Stimulated activated effector memory CD8-positive, alpha-beta T cell treated with anti-CD3 and anti-CD28 coated beads, Interleukin-12 subunit alpha, Interleukin-12 subunit beta, amount 100 ng/mL, for 72 hours (primary cell): ENCODE results near the gene TAL1.
"Not testable (repeated sequence)": the region's sequence is repeated elsewhere in the genome, so short reads cannot be mapped to it uniquely, and the experiment has no call there.

Source experiments
- ATAC-seq: fragments of 150-1000 bp; cut with Tn5 transposase; 2 replicates; pipeline ENCODE4 v1.10.0; 2021
- DNase-seq, 2 donors: peaks; one replicate each; pipeline ENCODE4 v3.0.0; 2021 to 2022; ENCODE audit warnings: low spot score in 2 of 2
- H3K27ac Mint-ChIP-seq: one replicate; pipeline ENCODE4 v1.8.0; 2022; ENCODE audit warnings: mild to moderate bottlenecking, mixed read lengths
- H3K36me3 Mint-ChIP-seq: one replicate; pipeline ENCODE4 v1.8.0; 2022; ENCODE audit warnings: mild to moderate bottlenecking, mixed read lengths
- H3K4me1 Mint-ChIP-seq: one replicate; pipeline ENCODE4 v1.8.0; 2022; ENCODE audit warnings: mixed read lengths
- H3K4me3 Mint-ChIP-seq: one replicate; pipeline ENCODE4 v1.8.0; 2022; ENCODE audit warnings: mild to moderate bottlenecking, mixed read lengths
- H3K9me3 Mint-ChIP-seq: one replicate; pipeline ENCODE4 v1.8.0; 2022; ENCODE audit warnings: mixed read lengths

Gene TAL1

DNA sequence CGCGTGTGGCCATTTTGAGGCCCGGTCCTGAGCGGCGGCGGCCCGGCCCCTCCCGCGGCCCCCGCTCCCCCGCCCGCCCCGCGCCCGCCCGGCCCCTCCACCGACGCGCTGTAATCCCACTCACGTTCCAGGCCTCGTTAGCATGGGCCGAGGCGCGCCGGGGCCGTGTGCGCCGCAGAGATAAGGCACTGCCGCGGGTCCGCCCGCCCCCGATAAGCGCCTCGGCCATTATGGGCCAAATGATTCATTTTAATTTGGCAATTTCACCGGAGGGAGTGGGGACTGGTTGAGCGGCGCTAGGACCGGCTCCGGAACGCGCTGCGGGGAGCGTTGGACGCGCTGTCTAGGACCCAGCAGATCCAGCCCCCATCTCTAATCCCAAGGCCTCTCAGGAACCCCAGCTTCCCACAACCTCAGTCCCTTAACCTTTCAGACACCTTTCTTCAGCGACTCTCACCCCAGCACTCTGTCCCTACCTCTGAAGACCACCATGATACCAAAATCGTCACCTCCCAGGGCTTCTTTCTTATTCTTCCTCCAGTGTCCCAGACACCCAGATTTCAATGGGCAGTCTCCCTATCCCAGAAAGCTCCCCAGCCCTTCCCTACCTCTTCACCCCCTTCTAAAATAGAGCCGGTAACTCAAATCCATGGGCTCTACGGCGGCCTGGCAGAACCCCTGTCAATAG is at the start of gene TAL1:
Gene TAL1 (minus strand): TSS at position 39 of the 688 bp plus-strand sequence. CDS start 6,337 bp downstream, outside the sequence.
- Mint-ChIP-seq H3K27ac (peak within 1 kb of the TSS; percentile 16), H3K36me3 (no peaks in the 10 kb centered on the region), H3K4me1 (peaks cover 32% of the 10 kb centered on the region), H3K9me3 (no peaks in the 10 kb centered on the region), H3K4me3 (peak within 1 kb of the TSS; percentile 74)
- ATAC-seq: peak; percentile 14
- no peak for DNase-seq

DNA sequence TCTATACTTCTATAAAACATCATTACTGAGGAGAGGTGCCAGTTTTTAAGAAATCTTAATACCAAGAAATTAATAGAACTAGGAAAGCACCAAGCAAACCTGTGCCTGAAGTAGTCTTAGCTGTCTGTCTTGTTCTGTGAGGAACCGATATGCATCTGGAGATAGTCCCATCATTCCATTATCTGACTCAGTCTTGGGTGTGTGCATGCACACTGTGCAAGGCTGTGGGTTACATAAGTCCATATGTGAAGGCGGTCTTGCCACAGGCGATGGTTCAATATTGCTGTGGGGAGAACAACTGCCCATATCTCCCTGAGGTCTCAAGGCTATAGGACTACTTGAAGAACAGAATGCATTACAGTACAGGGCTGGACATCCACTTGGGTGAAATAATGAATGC is 48.1 kb upstream of the TAL1 start:
- no peaks in the 10 kb centered on the region for H3K9me3 Mint-ChIP-seq
- no peaks in the 10 kb centered on the region for H3K4me1 Mint-ChIP-seq
- H3K36me3 Mint-ChIP-seq: peaks cover 37% of the 10 kb centered on the region
- DNase-seq (no peak), ATAC-seq (no peak)
- no peak overlapping the region for H3K27ac Mint-ChIP-seq
- no peak overlapping the region for H3K4me3 Mint-ChIP-seq

DNA sequence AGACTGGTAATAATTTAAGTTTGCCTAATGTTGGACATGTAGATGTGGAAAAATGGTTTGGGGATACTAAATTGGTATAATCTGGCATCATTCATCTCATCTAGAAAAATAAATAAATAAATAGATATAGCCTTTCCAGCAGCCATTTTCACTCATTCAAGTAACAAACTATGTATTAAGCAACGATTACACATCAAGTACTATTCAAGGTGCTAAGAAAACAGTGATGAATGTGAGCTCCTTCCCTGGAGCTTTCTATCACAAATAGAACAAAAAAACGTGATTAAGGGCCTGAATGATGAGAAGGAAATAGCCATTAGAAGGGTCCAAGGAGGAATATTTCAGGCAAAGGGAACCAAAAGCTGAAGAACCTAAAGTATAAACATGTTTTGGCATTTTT is 44.8 kb upstream of the TAL1 start:
- H3K4me1 Mint-ChIP-seq: no peaks in the 10 kb centered on the region
- ATAC-seq (no peak), DNase-seq (no peak)
- H3K9me3 Mint-ChIP-seq: no peaks in the 10 kb centered on the region
- H3K27ac Mint-ChIP-seq: no peak overlapping the region
- H3K4me3 Mint-ChIP-seq: no peak overlapping the region
- H3K36me3 Mint-ChIP-seq: peaks cover 42% of the 10 kb centered on the region

DNA sequence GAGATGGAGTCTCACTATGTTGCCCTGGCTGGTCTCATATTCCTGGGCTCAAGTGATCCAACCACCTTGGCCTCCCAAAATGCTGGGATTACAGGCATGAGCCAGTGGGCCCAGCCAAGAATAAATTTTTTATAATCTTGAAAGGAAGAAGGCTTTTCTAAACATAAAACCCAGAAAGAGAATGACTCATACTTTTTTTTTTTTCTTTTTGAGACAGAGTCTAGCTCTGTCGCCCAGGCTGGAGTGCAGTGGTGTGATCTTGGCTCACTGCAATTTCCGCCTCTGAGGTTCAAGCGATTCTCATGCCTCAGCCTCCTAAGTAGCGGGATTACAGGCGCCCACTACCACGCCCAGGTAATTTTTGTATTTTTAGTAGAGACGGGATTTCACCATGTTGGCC is 43.8 kb upstream of the TAL1 start:
- DNase-seq, ATAC-seq, H3K9me3 Mint-ChIP-seq, H3K27ac Mint-ChIP-seq, H3K4me3 Mint-ChIP-seq, H3K4me1 Mint-ChIP-seq: not testable (repeated sequence)
- peaks cover 50% of the 10 kb centered on the region for H3K36me3 Mint-ChIP-seq

DNA sequence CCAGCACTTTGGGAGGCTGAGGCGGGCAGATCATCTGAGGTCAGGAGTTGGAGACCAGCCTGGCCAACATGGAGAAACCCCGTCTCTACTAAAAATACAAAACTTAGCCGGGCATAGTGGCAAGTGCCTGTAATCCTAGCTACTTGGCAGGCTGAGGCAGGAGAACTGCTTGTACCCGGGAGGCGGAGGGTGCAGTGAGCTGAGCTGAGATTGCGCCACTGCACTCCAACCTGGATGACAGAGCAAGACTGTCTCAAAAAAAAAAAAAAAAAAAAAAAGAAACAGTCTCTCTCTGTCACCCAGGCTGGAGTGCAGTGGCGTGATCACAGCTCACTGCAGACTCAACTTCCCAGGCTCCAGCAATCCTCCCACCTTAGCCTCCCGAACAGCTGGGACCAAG is 33.5 kb upstream of the TAL1 start:
- not testable (repeated sequence) for H3K9me3 Mint-ChIP-seq, H3K4me3 Mint-ChIP-seq, H3K27ac Mint-ChIP-seq, H3K4me1 Mint-ChIP-seq, ATAC-seq, DNase-seq
- H3K36me3 Mint-ChIP-seq: peaks cover 71% of the 10 kb centered on the region

DNA sequence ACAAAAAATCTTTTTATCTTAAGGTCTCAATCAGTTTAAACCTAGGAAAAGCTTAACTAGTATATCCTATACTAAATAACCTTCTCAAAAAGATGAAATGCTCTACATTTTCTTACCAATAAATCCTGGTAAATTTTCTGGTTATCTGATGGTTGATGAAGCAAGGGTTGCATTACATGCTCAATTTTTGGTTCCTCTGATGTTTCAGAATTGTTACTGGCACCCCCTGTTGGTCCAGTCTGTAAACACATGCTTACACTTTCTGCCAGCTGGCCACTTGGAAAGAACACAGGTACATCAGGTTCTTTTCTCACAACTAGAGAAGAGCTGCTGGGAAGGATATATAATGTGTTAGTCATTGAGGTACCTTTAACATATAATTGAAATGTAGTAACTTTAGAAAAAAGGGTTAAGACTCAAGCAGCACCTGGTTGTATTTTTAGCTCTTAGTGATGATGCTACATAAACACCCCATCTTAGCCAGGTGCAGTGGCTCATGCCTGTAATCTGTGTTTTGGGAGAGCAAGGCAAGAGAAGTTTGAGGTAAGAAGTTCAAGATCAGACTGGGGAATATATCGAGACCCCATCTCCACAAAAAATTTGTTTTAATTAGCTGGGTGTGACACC is 30.9 kb upstream of the TAL1 start:
- Mint-ChIP-seq H3K4me3 (no peak overlapping the region), H3K4me1 (no peaks in the 10 kb centered on the region), H3K9me3 (no peaks in the 10 kb centered on the region), H3K27ac (no peak overlapping the region), H3K36me3 (peaks cover 60% of the 10 kb centered on the region)
- no peak for ATAC-seq
- peak in 1 of 2 donors; percentile 53 for DNase-seq

DNA sequence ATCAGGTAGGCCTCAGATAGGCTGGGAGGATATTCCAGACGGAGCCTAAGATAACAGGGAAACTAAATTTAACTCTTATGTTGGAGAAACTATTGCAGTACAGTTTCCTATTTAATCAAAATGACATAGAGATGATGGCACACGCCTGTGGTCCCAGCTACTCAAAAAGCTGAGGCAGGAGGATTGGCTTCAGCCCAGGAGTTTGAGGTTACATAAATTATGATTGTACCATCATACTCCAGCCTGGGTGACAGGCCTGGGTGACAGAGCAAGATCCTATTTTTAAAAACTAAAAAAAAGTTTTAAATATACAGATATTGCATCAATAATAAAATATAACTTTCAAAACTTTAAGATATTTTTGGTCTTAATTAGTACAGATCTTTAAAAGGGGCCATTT is 25.2 kb upstream of the TAL1 start:
- DNase-seq: no peak
- Mint-ChIP-seq H3K36me3 (peaks cover 32% of the 10 kb centered on the region), H3K4me1 (no peaks in the 10 kb centered on the region), H3K4me3 (no peak overlapping the region), H3K27ac (no peak overlapping the region), H3K9me3 (no peaks in the 10 kb centered on the region)
- ATAC-seq: no peak

DNA sequence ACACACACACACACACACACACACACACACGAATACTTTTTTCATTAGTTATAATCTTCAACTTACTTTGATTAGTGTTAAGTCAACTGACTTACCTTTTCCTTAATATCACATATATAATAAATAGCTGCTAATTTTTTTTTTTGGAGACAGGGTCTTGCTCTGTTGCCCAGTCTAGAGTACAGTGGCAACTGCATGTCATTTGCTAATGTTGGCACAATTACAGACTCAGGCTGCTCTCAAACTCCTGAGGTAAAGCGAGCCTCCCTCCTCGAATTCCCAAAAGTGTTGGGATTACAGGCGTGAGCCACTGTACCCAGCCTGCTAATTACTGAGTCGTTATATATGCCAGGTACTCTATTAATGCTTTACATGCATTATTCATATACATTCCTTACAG is 20.8 kb upstream of the TAL1 start:
- Mint-ChIP-seq H3K4me3 (no peak overlapping the region), H3K4me1 (no peaks in the 10 kb centered on the region), H3K27ac (no peak overlapping the region), H3K36me3 (no peaks in the 10 kb centered on the region), H3K9me3 (no peaks in the 10 kb centered on the region)
- ATAC-seq (no peak), DNase-seq (no peak)

DNA sequence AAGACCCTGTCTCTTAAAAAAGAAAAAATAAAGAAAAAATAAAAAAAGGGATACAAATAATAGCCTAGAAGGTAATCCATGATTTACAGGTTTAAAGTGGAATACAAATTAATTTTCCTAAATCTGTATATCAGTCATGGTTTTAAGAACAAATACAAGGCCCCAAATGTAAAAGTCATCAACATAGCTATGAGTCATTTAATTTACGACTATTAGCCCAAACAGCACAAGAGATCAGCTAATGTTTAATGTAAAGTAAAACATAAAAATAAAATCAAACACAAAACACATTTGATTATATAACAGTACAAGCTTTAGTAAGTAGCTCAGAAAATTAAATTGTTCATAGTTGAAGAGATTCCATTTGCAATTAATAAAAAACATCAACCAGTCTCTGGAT is 20.3 kb upstream of the TAL1 start:
- Mint-ChIP-seq H3K9me3 (no peaks in the 10 kb centered on the region), H3K27ac (no peak overlapping the region), H3K4me1 (no peaks in the 10 kb centered on the region), H3K36me3 (no peaks in the 10 kb centered on the region), H3K4me3 (no peak overlapping the region)
- no peak for DNase-seq
- ATAC-seq: no peak

DNA sequence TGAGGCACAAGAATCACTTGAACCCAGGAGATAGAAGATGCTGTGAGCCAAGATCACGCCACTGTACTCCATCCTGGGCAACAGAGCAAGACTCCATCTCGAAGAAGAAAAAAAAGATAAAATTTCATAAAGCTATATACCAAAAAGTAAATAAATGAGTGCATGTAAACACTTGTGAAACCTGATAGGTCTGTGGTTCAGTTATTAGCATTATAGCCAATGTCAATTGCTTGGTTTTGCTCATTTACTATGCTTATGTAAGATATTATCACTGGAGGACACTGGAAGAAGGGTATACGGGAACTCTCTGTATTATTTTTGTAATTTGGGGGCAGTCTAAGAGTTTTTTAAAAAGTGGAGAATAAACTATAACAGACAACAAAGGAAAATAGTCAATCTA is 17.7 kb upstream of the TAL1 start:
- ATAC-seq: no peak
- Mint-ChIP-seq H3K27ac (no peak overlapping the region), H3K4me3 (no peak overlapping the region), H3K36me3 (no peaks in the 10 kb centered on the region), H3K9me3 (no peaks in the 10 kb centered on the region), H3K4me1 (no peaks in the 10 kb centered on the region)
- DNase-seq: no peak

DNA sequence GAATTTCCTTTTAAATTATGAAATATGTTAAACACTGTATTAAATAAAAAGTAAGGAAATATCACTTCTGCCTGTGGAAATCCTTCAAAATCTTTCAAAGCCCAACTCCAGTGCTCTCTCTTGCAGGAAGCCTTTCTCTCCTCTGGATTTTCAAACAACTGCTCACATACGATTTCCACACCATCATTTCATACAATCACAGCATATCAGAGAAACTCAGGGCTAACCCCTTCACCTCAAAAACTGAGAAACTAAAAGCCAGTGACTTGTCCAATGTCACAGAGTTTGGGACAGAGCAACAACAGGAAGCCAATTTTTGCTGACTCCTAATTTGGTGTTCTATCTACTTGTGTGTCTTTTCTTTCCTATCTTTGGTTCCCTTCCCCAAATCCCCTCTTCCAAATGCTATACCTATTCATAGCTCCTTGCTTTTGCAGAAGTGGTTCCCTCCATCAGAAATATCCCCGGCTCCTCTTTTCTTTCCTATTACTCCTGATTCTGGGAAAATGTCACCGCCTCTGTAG is 12.4 kb upstream of the TAL1 start:
- peaks cover 2% of the 10 kb centered on the region for H3K4me1 Mint-ChIP-seq
- no peak overlapping the region for H3K4me3 Mint-ChIP-seq
- DNase-seq: no peak
- no peak for ATAC-seq
- H3K27ac Mint-ChIP-seq: no peak overlapping the region
- H3K36me3 Mint-ChIP-seq: no peaks in the 10 kb centered on the region
- no peaks in the 10 kb centered on the region for H3K9me3 Mint-ChIP-seq

DNA sequence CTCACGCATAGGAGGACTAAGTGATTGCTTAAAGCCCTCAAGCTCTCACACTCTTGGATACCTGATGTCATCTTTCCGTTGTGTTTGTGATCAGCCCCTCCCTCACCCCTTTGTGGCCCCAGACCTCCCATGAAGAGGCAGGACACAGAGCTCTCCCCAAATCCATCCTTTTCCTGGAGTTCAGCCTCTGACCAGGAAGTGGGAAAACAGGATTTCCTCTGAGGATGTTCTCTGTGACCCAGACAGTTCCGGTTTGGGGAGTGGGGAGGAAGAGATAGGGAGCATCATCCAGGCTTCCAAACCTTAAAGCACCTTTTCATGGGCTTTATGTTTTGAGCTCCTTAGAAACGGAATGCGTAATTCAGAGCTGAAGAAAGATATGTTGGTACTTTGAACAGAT is 11.9 kb upstream of the TAL1 start:
- no peak for ATAC-seq

DNA sequence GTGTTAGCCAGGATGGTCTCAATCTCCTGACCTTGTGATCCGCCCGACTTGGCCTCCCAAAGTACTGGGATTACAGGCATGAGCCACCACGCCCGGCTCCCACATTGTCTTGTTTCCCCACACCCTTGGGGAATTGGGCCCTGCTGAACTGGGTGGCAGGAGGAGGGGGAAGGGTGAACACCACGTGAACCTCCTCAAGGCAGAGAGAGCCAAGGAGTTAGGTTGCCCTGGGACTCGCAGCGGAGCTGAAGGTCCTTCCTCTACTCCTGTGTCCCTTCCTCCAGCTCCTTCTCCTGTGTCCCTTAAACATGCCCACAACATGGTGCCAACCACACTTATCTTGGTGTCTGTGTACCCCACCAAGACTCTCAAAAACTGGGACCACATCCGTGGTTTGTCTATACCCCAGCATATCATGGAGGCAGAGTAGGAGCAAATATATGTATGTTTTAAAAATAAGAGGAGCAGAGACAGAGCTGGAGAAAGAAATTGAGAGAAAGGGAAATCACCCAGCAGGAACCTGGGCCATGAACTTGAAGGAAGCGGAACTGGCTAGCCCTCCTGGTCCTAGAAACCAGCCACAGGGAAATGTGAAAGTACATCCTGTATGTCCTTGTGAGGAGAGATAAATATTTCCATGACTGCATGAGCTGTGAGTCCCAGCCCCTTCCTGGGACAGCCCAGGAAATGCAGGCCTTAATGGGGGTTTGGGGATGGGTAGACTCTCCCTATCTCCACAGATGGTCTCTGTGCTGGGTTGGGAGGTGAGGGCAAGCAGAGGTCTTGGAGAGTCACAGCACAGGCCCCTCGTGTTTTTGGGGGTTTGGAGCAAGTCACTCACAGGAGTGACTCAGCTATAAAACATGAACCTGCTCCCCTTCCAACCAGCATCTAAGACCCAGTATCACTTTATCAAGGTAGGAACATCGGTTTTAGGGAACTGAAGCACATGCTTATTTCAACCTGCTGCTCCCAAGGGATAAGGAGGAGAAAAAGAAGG is 9.4 kb upstream of the TAL1 start:
- Mint-ChIP-seq H3K27ac (no peak overlapping the region), H3K4me3 (no peak overlapping the region), H3K9me3 (no peaks in the 10 kb centered on the region), H3K36me3 (no peaks in the 10 kb centered on the region), H3K4me1 (peaks cover 7% of the 10 kb centered on the region)
- ATAC-seq: no peak
- DNase-seq: no peak

More for the DNA sequence above, 11.9 kb upstream of the TAL1 start:
- Mint-ChIP-seq H3K9me3 (no peaks in the 10 kb centered on the region), H3K36me3 (no peaks in the 10 kb centered on the region), H3K4me3 (no peak overlapping the region), H3K4me1 (peaks cover 7% of the 10 kb centered on the region), H3K27ac (no peak overlapping the region)
- no peak for DNase-seq

DNA sequence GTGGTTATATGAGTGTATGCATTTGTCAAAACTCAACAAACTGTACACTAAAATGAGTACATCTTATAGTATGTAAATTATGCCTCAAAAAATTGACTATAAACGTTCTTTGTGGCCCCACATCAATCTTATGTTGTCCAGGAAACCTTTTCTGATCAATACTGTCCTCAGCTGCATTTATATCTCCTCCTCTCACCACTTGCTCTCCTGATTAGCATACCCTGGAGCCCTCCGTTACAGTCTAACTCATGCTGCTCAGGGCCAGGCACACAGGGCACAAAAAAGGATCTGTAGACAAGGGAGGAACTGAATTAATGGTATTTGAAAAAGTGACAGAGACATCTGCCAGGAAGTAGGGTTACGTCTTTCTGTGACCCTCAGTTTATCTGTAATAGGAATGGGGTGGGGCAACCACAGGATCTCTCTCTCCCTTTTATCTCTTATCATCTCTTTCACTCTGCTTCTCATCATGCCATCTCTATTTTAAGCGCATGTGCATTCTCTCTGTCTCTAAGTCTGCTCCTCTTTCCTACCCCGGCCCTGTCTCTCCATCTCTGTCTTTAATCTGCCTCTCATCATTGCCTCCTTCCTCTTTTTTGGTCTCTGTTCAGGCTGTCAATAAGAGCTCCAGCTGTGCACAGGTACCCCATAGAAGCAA is 7.0 kb upstream of the TAL1 start:
- Mint-ChIP-seq H3K27ac (no peak overlapping the region), H3K4me3 (no peak overlapping the region), H3K9me3 (no peaks in the 10 kb centered on the region), H3K36me3 (no peaks in the 10 kb centered on the region), H3K4me1 (peaks cover 7% of the 10 kb centered on the region)
- no peak for DNase-seq
- ATAC-seq: peak; percentile 28

DNA sequence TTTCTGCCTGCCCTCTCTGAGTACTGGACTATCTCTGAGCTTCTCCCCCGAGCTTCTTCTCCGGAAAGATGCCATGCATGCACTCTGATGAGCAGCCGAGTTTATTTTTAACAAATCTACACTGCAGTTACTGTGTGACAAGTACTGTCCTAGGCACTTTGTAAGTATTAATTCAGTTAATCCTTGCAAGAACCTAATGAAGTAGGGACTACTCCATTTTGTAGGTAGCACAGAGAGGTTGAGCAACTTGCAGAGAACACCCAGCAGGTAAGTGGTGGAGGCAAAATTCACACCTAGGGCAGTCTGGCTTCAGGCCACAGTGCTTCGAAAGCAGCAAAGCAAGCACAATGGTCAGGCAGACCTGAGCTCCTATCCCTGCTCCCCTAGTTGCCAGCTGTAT is 3.8 kb upstream of the TAL1 start:
- no peak for ATAC-seq
- Mint-ChIP-seq H3K27ac (no peak overlapping the region), H3K4me1 (peaks cover 25% of the 10 kb centered on the region), H3K4me3 (no peak overlapping the region), H3K9me3 (no peaks in the 10 kb centered on the region), H3K36me3 (no peaks in the 10 kb centered on the region)
- DNase-seq: no peak
